ENCODE measurements around the gene NAA60. TPM values are rescaled to one million over a fixed set of nuclear protein-coding genes. Genes with fewer than 3 reads are reported as not detected.
A peak's percentile ranks its signal among the peaks of the same experiment; 100 is the strongest.
"Not testable (repeated sequence)": the region's sequence is repeated elsewhere in the genome, so short reads cannot be mapped to it uniquely, and the experiment has no call there.

NAA60 gene
- total and polyA plus RNA-seq, 2 experiments from 2014 or later: 32.4 to 36.5 TPM

GRCh38 chr16:3527216-3527829 is 83.8 kb downstream of the NAA60 start:
- H3K4me1 ChIP-seq (ENCODE audit: insufficient read depth); H3K4me2 ChIP-seq; H3K27me3 Mint-ChIP-seq (ENCODE audit: insufficient read depth, low read depth, poor library complexity); H2AFZ ChIP-seq; H4K20me1 ChIP-seq (replicated peaks; ENCODE audit: insufficient read depth); H3K27ac Mint-ChIP-seq; H3K4me1 Mint-ChIP-seq; H3K27me3 ChIP-seq (ENCODE audit: insufficient read depth); H3K4me3 ChIP-seq; H3K27ac ChIP-seq (ENCODE audit: low read depth); H3K4me3 Mint-ChIP-seq; H3K79me2 ChIP-seq (replicated peaks; ENCODE audit: insufficient read depth); H3K9me2 ChIP-seq (ENCODE audit: insufficient read depth); H3F3A ChIP-seq (replicated peaks; ENCODE audit: low read depth); ATAC-seq: not testable (repeated sequence)
- H3K36me3 Mint-ChIP-seq (ENCODE audit: low read depth): peaks cover 51% of the 10 kb centered on the region
- DNase-seq (ENCODE audit: low spot score): peak; percentile 75
- peak; percentile 66 to 81 for TF ChIP-seq CTCF (conservative IDR thresholded peaks at IDR 0.05; ENCODE audit: low read depth in 2 of 2)
- peaks cover 12% of the 10 kb centered on the region; the same call in 1 of the 2 replicates for H3K36me3 ChIP-seq (ENCODE audit: insufficient read depth)
- H3K9me3 Mint-ChIP-seq: peaks cover 14% of the 10 kb centered on the region

DNA sequence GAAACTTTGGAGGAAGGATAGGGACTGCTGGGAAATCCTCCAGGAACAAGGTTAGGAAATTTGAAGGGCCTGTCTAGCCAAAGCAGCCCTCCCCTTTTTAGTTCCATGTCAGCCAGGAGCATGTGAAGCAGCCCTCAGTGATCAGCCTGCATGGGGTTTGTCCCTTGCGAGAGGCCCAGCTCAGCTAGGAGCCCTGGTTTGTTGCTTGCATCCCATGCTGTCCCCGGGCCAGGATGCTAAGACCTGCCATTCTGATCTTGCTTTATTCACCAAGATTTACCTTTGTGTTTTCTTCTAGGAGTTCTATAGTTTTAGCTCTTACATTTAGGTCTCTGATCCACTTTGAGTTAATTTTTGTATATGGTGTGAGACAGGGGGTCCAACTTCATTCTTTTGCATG is 84.9 kb downstream of the NAA60 start:
- DNase-seq (ENCODE audit: low spot score): no peak
- Mint-ChIP-seq H3K27me3 (ENCODE audit: insufficient read depth, low read depth, poor library complexity) (no peaks in the 10 kb centered on the region), H3K27ac (no peak overlapping the region), H3K4me1 (no peaks in the 10 kb centered on the region), H3K4me3 (no peak overlapping the region), H3K36me3 (ENCODE audit: low read depth) (peaks cover 48% of the 10 kb centered on the region), H3K9me3 (peaks cover 14% of the 10 kb centered on the region)
- no peaks in the 10 kb centered on the region for H3K79me2 ChIP-seq (replicated peaks; ENCODE audit: insufficient read depth)
- H3K4me3 ChIP-seq: no peak overlapping the region
- no peak overlapping the region for H2AFZ ChIP-seq
- H3K36me3 ChIP-seq (ENCODE audit: insufficient read depth): peaks cover 5% of the 10 kb centered on the region; the same call in 1 of the 2 replicates
- H3K27me3 ChIP-seq (ENCODE audit: insufficient read depth): no peaks in the 10 kb centered on the region
- no peaks in the 10 kb centered on the region for H3K4me1 ChIP-seq (ENCODE audit: insufficient read depth)
- H3K27ac ChIP-seq (ENCODE audit: low read depth): no peak overlapping the region
- H3K4me2 ChIP-seq: no peak overlapping the region
- peaks cover 3% of the 10 kb centered on the region; the same call in 1 of the 2 replicates for H3K9me2 ChIP-seq (ENCODE audit: insufficient read depth)
- no peak for ATAC-seq
- H4K20me1 ChIP-seq (replicated peaks; ENCODE audit: insufficient read depth): no peaks in the 10 kb centered on the region; the same call in 1 of the 2 replicates
- H3F3A ChIP-seq (replicated peaks; ENCODE audit: low read depth): no peaks in the 10 kb centered on the region; the same call in 1 of the 2 replicates
- TF ChIP-seq ZNF331 (CRISPR knock-in tag; IDR thresholded peaks at IDR 0.05; ENCODE audit: low read depth) (no peak), CTCF (conservative IDR thresholded peaks at IDR 0.05; ENCODE audit: low read depth in 2 of 2) (no peak), NANOG (IDR thresholded peaks at IDR 0.05; ENCODE audit: borderline replicate concordance) (no peak), EZH2 (IDR thresholded peaks at IDR 0.05; ENCODE audit: low read depth, unreplicated experiment) (no peak), ZNF114 (CRISPR knock-in tag; IDR thresholded peaks at IDR 0.05) (no peak)
- TF ChIP-seq, protein P1, sequence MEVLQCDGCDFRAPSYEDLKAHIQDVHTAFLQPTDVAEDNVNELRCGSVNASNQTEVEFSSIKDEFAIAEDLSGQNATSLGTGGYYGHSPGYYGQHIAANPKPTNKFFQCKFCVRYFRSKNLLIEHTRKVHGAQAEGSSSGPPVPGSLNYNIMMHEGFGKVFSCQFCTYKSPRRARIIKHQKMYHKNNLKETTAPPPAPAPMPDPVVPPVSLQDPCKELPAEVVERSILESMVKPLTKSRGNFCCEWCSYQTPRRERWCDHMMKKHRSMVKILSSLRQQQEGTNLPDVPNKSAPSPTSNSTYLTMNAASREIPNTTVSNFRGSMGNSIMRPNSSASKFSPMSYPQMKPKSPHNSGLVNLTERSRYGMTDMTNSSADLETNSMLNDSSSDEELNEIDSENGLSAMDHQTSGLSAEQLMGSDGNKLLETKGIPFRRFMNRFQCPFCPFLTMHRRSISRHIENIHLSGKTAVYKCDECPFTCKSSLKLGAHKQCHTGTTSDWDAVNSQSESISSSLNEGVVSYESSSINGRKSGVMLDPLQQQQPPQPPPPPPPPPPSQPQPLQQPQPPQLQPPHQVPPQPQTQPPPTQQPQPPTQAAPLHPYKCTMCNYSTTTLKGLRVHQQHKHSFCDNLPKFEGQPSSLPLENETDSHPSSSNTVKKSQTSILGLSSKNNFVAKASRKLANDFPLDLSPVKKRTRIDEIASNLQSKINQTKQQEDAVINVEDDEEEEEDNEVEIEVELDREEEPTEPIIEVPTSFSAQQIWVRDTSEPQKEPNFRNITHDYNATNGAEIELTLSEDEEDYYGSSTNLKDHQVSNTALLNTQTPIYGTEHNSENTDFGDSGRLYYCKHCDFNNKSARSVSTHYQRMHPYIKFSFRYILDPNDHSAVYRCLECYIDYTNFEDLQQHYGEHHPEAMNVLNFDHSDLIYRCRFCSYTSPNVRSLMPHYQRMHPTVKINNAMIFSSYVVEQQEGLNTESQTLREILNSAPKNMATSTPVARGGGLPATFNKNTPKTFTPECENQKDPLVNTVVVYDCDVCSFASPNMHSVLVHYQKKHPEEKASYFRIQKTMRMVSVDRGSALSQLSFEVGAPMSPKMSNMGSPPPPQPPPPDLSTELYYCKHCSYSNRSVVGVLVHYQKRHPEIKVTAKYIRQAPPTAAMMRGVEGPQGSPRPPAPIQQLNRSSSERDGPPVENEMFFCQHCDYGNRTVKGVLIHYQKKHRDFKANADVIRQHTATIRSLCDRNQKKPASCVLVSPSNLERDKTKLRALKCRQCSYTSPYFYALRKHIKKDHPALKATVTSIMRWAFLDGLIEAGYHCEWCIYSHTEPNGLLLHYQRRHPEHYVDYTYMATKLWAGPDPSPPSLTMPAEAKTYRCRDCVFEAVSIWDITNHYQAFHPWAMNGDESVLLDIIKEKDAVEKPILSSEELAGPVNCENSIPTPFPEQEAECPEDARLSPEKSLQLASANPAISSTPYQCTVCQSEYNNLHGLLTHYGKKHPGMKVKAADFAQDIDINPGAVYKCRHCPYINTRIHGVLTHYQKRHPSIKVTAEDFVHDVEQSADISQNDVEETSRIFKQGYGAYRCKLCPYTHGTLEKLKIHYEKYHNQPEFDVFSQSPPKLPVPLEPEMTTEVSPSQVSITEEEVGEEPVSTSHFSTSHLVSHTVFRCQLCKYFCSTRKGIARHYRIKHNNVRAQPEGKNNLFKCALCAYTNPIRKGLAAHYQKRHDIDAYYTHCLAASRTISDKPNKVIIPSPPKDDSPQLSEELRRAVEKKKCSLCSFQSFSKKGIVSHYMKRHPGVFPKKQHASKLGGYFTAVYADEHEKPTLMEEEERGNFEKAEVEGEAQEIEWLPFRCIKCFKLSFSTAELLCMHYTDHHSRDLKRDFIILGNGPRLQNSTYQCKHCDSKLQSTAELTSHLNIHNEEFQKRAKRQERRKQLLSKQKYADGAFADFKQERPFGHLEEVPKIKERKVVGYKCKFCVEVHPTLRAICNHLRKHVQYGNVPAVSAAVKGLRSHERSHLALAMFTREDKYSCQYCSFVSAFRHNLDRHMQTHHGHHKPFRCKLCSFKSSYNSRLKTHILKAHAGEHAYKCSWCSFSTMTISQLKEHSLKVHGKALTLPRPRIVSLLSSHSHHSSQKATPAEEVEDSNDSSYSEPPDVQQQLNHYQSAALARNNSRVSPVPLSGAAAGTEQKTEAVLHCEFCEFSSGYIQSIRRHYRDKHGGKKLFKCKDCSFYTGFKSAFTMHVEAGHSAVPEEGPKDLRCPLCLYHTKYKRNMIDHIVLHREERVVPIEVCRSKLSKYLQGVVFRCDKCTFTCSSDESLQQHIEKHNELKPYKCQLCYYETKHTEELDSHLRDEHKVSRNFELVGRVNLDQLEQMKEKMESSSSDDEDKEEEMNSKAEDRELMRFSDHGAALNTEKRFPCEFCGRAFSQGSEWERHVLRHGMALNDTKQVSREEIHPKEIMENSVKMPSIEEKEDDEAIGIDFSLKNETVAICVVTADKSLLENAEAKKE (CRISPR knock-in tag; IDR thresholded peaks at IDR 0.05): no peak

All from GM23338 (cell line).